SK-N-SH treated with all-trans-retinoic acid at 6 μM for 48 hours (cell line): ENCODE measurements around the gene CFAP100.
A peak's percentile ranks its signal among the peaks of the same experiment; 100 is the strongest.

ENCODE experiments used
- ATAC-seq: fragments of 200-7000 bp; cut with Tn5 transposase; 3 replicates; pipeline ENCODE4 v1.9.1; 2020; ENCODE audit warnings: mild to moderate bottlenecking, moderate library complexity
- ARNTL ChIP-seq: fragments of 450-650 bp; formaldehyde crosslinking; IDR thresholded peaks from 2 replicates; pipeline ENCODE4 v1.5.0; 2020; ENCODE audit warnings: low read depth, mild to moderate bottlenecking, moderate library complexity, borderline replicate concordance
- BACH2 ChIP-seq: fragments of 250-450 bp; sonication (Bioruptor Pico); IDR thresholded peaks from 2 replicates; pipeline ENCODE4 v1.9.0; 2021; ENCODE audit warnings: mild to moderate bottlenecking, borderline replicate concordance
- CREB5 ChIP-seq: fragments of 250-450 bp; sonication (Bioruptor Pico); IDR thresholded peaks from 2 replicates; pipeline ENCODE4 v1.5.1; 2020; ENCODE audit warnings: low read depth, mild to moderate bottlenecking, moderate library complexity
- CSDC2 ChIP-seq: fragments of 250-450 bp; sonication (Bioruptor Pico); IDR thresholded peaks from 2 replicates; pipeline ENCODE4 v1.5.0; 2020; ENCODE audit warnings: mild to moderate bottlenecking, moderate library complexity
- CSRNP3 ChIP-seq: fragments of 250-450 bp; sonication (Bioruptor Pico); IDR thresholded peaks from 2 replicates; pipeline ENCODE4 v1.5.1; 2021; ENCODE audit warnings: mild to moderate bottlenecking, moderate library complexity
- ESRRG ChIP-seq: fragments of 250-450 bp; sonication (Bioruptor Pico); IDR thresholded peaks from 2 replicates; pipeline ENCODE4 v1.6.1; 2021; ENCODE audit warnings: mild to moderate bottlenecking
- POU6F1 ChIP-seq: fragments of 250-450 bp; sonication (Bioruptor Pico); IDR thresholded peaks from 2 replicates; pipeline ENCODE4 v1.8.0; 2021; ENCODE audit warnings: low read depth, mild to moderate bottlenecking, moderate library complexity, borderline replicate concordance
- RARB ChIP-seq: fragments of 250-450 bp; sonication (Bioruptor Pico); IDR thresholded peaks from 2 replicates; pipeline ENCODE4 v1.8.0; 2021; ENCODE audit warnings: mild to moderate bottlenecking, moderate library complexity
- SNAI2 ChIP-seq: fragments of 250-450 bp; sonication (Bioruptor Pico); IDR thresholded peaks from 2 replicates; pipeline ENCODE4 v1.5.0; 2020; ENCODE audit warnings: mild to moderate bottlenecking, moderate library complexity
- TOX ChIP-seq: fragments of 250-450 bp; sonication (Bioruptor Pico); IDR thresholded peaks from 2 replicates; pipeline ENCODE4 v1.8.0; 2021; ENCODE audit warnings: mild to moderate bottlenecking, moderate library complexity, borderline replicate concordance
- TSHZ2 ChIP-seq: fragments of 250-450 bp; sonication (Bioruptor Pico); IDR thresholded peaks from 2 replicates; pipeline ENCODE4 v1.5.0; 2020; ENCODE audit warnings: mild to moderate bottlenecking, moderate library complexity
- ZC3H10 ChIP-seq: fragments of 250-450 bp; sonication (Bioruptor Pico); IDR thresholded peaks from 2 replicates; pipeline ENCODE4 v1.5.1; 2021; ENCODE audit warnings: mild to moderate bottlenecking, moderate library complexity
- ZFP3 ChIP-seq: fragments of 250-450 bp; sonication (Bioruptor Pico); IDR thresholded peaks from 2 replicates; pipeline ENCODE4 v1.5.0; 2020; ENCODE audit warnings: mild to moderate bottlenecking, moderate library complexity
- ZFP30 ChIP-seq: fragments of 450-650 bp; formaldehyde crosslinking; IDR thresholded peaks from 2 replicates; pipeline ENCODE4 v1.5.0; 2022; ENCODE audit warnings: mild to moderate bottlenecking, moderate library complexity
- ZNF70 ChIP-seq: fragments of 450-650 bp; formaldehyde crosslinking; IDR thresholded peaks from 2 replicates; pipeline ENCODE4 v1.5.0; 2020; ENCODE audit warnings: mild to moderate bottlenecking, moderate library complexity
- TF ChIP-seq, protein P1 (sequence below): fragments of 250-450 bp; sonication (Bioruptor Pico); IDR thresholded peaks from 2 replicates; pipeline ENCODE4 v1.8.0; 2020; ENCODE audit warnings: mild to moderate bottlenecking, moderate library complexity, borderline replicate concordance

The CFAP100 gene

DNA sequence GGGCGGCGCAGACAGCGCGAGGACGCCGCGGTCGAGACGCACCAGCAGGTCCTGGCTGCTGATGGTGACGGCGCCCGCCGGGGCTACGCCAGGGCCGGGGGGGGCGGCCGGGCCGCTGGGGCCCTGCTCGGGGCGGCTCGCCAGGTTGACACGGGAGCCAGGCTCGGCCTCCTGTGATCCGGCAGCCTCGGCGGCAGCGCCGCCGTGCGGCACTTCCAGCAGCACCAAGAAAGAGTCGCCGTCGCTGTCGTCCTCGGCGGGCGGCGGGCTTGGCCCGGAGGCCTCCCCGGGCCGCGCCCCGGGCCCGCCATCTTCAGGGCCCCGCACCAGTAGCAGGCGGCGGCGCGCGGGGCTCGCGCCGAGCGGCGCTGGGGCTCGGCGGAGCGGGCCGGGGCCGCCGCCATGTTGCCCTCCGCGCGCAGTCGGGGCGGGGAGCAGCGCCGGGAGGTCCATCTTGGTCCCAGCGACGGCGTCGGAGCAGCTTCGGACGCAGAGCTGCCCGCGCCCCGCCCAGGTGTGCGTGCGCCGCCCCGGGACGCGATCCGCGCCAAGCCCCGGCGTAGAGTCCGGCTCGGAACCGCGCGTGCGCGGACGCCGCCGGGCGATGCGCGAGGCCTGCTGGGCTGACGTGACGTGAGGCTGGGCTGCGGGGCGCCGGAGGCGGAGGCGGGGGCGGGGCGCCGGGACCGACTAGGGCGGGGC lies 80.9 kb downstream of the CFAP100 start, which contains the start of gene ZXDC:
Gene ZXDC (minus strand): TSS at position 479 of the 702 bp plus-strand sequence. CDS start 26 bp downstream, at position 453.
- ATAC-seq: peak; percentile 93

GRCh38 chr3:126476166-126477060 lies 81.7 kb downstream of the CFAP100 start:
- peak; percentile 5 for ATAC-seq
- no peak for TF ChIP-seq TOX (CRISPR knock-in tag)
- TF ChIP-seq ZNF70 (CRISPR knock-in tag): no peak
- no peak for TF ChIP-seq SNAI2
- TF ChIP-seq BACH2 (CRISPR knock-in tag): no peak
- TF ChIP-seq TSHZ2 (CRISPR knock-in tag): no peak
- TF ChIP-seq ZC3H10 (CRISPR knock-in tag): no peak
- TF ChIP-seq, protein P1, sequence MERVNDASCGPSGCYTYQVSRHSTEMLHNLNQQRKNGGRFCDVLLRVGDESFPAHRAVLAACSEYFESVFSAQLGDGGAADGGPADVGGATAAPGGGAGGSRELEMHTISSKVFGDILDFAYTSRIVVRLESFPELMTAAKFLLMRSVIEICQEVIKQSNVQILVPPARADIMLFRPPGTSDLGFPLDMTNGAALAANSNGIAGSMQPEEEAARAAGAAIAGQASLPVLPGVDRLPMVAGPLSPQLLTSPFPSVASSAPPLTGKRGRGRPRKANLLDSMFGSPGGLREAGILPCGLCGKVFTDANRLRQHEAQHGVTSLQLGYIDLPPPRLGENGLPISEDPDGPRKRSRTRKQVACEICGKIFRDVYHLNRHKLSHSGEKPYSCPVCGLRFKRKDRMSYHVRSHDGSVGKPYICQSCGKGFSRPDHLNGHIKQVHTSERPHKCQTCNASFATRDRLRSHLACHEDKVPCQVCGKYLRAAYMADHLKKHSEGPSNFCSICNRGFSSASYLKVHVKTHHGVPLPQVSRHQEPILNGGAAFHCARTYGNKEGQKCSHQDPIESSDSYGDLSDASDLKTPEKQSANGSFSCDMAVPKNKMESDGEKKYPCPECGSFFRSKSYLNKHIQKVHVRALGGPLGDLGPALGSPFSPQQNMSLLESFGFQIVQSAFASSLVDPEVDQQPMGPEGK (CRISPR knock-in tag): no peak
- no peak for TF ChIP-seq ZFP30 (CRISPR knock-in tag)
- no peak for TF ChIP-seq CSDC2
- TF ChIP-seq ARNTL: no peak
- no peak for TF ChIP-seq ESRRG (CRISPR knock-in tag)
- TF ChIP-seq CSRNP3 (CRISPR knock-in tag): no peak
- no peak for TF ChIP-seq POU6F1
- no peak for TF ChIP-seq ZFP3
- no peak for TF ChIP-seq CREB5 (CRISPR knock-in tag)

More for the DNA sequence above, 80.9 kb downstream of the CFAP100 start, which contains the start of gene ZXDC:
- no peak for TF ChIP-seq TOX (CRISPR knock-in tag)
- no peak for TF ChIP-seq CSRNP3 (CRISPR knock-in tag)
- no peak for TF ChIP-seq RARB
- TF ChIP-seq ZNF70 (CRISPR knock-in tag): no peak
- TF ChIP-seq, protein P1 (CRISPR knock-in tag): no peak
- no peak for TF ChIP-seq BACH2 (CRISPR knock-in tag)
- TF ChIP-seq CREB5 (CRISPR knock-in tag): no peak
- TF ChIP-seq ZFP30 (CRISPR knock-in tag): no peak
- TF ChIP-seq CSDC2: no peak
